H9 (cell line): ENCODE measurements around the gene NRIP3. TPM values are rescaled to one million over a fixed set of nuclear protein-coding genes. Genes with fewer than 3 reads are reported as not detected.

Source experiments
- DNase-seq: peaks from one replicate; pipeline ENCODE4 v3.0.0-alpha.2; 2017
- H2AFZ ChIP-seq: one replicate; pipeline ENCODE4 v1.6.1; 2013; ENCODE audit warnings: mild to moderate bottlenecking, low read length, control low read depth, moderate library complexity
- H2AK5ac ChIP-seq: 2 replicates; pipeline ENCODE4 v1.6.1; 2013; ENCODE audit warnings: low read length, control low read depth, mixed read lengths; ENCODE audit not compliant: insufficient read length
- H2BK120ac ChIP-seq: one replicate; pipeline ENCODE4 v1.6.1; 2013; ENCODE audit warnings: low read depth, mild to moderate bottlenecking, low read length, control low read depth, inconsistent platforms; ENCODE audit not compliant: poor library complexity, severe bottlenecking
- H2BK12ac ChIP-seq: 2 replicates; pipeline ENCODE4 v1.6.1; 2013; ENCODE audit warnings: low read length, control low read depth, mixed read lengths, low read depth; ENCODE audit not compliant: insufficient read length
- H2BK15ac ChIP-seq: 2 replicates; pipeline ENCODE4 v1.6.1; 2013; ENCODE audit warnings: low read depth, low read length, control low read depth
- H2BK20ac ChIP-seq: one replicate; pipeline ENCODE4 v1.6.1; 2013; ENCODE audit warnings: low read depth, mild to moderate bottlenecking, low read length, control low read depth, inconsistent platforms; ENCODE audit not compliant: poor library complexity, severe bottlenecking
- H2BK5ac ChIP-seq: 2 replicates; pipeline ENCODE4 v1.6.1; 2013; ENCODE audit warnings: low read length, control low read depth, mixed read lengths; ENCODE audit not compliant: insufficient read length
- H3K14ac ChIP-seq: 2 replicates; pipeline ENCODE4 v1.6.1; 2013; ENCODE audit warnings: low read length, control low read depth; ENCODE audit not compliant: insufficient read depth
- H3K18ac ChIP-seq: 2 replicates; pipeline ENCODE4 v1.6.1; 2013; ENCODE audit warnings: low read depth, mild to moderate bottlenecking, mixed read lengths, low read length, control low read depth; ENCODE audit not compliant: insufficient read length
- H3K23ac ChIP-seq: 2 replicates; pipeline ENCODE4 v1.6.1; 2013; ENCODE audit warnings: low read length, control low read depth, mixed read lengths, low read depth; ENCODE audit not compliant: insufficient read length
- H3K23me2 ChIP-seq: 2 replicates; pipeline ENCODE4 v1.6.1; 2013; ENCODE audit warnings: low read depth, mild to moderate bottlenecking, mixed read lengths, low read length, control low read depth; ENCODE audit not compliant: insufficient read length, poor library complexity, severe bottlenecking
- H3K27ac ChIP-seq: 2 replicates; pipeline ENCODE4 v1.5.1; 2013; ENCODE audit warnings: low read length, control low read depth, mixed read lengths, low read depth; ENCODE audit not compliant: insufficient read length
- H3K27me3 ChIP-seq: 2 replicates; pipeline ENCODE4 v1.6.1; 2013; ENCODE audit warnings: low read length, control low read depth, inconsistent platforms; ENCODE audit not compliant: insufficient read depth
- H3K4ac ChIP-seq: 2 replicates; pipeline ENCODE4 v1.6.1; 2013; ENCODE audit warnings: low read depth, mild to moderate bottlenecking, control low read depth, inconsistent platforms, low read length, moderate library complexity
- H3K4me1 ChIP-seq: 2 replicates; pipeline ENCODE4 v1.6.1; 2013; ENCODE audit warnings: low read length, control low read depth, inconsistent platforms; ENCODE audit not compliant: insufficient read depth
- H3K4me2 ChIP-seq: 2 replicates; pipeline ENCODE4 v1.6.1; 2013; ENCODE audit warnings: low read length, control low read depth, mixed read lengths; ENCODE audit not compliant: insufficient read length, insufficient read depth
- H3K56ac ChIP-seq: 2 replicates; pipeline ENCODE4 v1.6.1; 2013; ENCODE audit warnings: low read depth, mild to moderate bottlenecking, mixed read lengths, low read length, control low read depth; ENCODE audit not compliant: insufficient read length
- H3K79me1 ChIP-seq: 2 replicates; pipeline ENCODE4 v1.6.1; 2013; ENCODE audit warnings: low read depth, mild to moderate bottlenecking, moderate library complexity, low read length, control low read depth, inconsistent platforms; ENCODE audit not compliant: insufficient read depth, poor library complexity, severe bottlenecking
- H3K79me2 ChIP-seq: 2 replicates; pipeline ENCODE4 v1.6.1; 2013; ENCODE audit warnings: low read length, control low read depth, inconsistent platforms; ENCODE audit not compliant: insufficient read depth
- H3K9ac ChIP-seq: 2 replicates; pipeline ENCODE4 v1.6.1; 2013; ENCODE audit warnings: low read length, control low read depth, mixed read lengths; ENCODE audit not compliant: insufficient read length; ENCODE audit errors: extremely low read depth
- H3K9me3 ChIP-seq: one replicate; pipeline ENCODE4 v1.6.1; 2013; ENCODE audit warnings: low read depth, low read length, inconsistent platforms; ENCODE audit not compliant: control insufficient read depth
- H3T11ph ChIP-seq: one replicate; pipeline ENCODE4 v1.6.1; 2013; ENCODE audit warnings: mild to moderate bottlenecking, low read length, control low read depth, inconsistent platforms
- H4K20me1 ChIP-seq: one replicate; pipeline ENCODE4 v1.6.1; 2013; ENCODE audit not compliant: control insufficient read depth, insufficient read length, insufficient read depth
- H4K5ac ChIP-seq: 2 replicates; pipeline ENCODE4 v1.6.1; 2013; ENCODE audit warnings: low read depth, mild to moderate bottlenecking, mixed read lengths, low read length, control low read depth; ENCODE audit not compliant: insufficient read length
- H4K8ac ChIP-seq: replicated peaks from 2 replicates; pipeline ENCODE4 v1.6.1; 2013; ENCODE audit warnings: low read length, control low read depth, mixed read lengths, low read depth; ENCODE audit not compliant: insufficient read length
- H4K91ac ChIP-seq: 2 replicates; pipeline ENCODE4 v1.6.1; 2013; ENCODE audit warnings: low read depth, mild to moderate bottlenecking, moderate library complexity, mixed read lengths, low read length, control low read depth; ENCODE audit not compliant: insufficient read length
- H3K27ac Mint-ChIP-seq, 3 experiments: 2 replicates in 2 of 3; 3 replicates in 1 of 3; pipeline ENCODE4 v1.8.0; 2020 to 2021; ENCODE audit warnings: mixed read lengths in 3 of 3, mild to moderate bottlenecking in 1 of 3, moderate library complexity in 1 of 3
- H3K27me3 Mint-ChIP-seq: 2 replicates; pipeline ENCODE4 v1.8.0; 2021; ENCODE audit warnings: low read depth, mild to moderate bottlenecking, moderate library complexity, mixed read lengths
- H3K36me3 Mint-ChIP-seq, 3 experiments: 2 replicates in 2 of 3; 3 replicates in 1 of 3; pipeline ENCODE4 v1.8.0; 2020 to 2021; ENCODE audit warnings: low read depth in 3 of 3, mixed read lengths in 3 of 3; ENCODE audit not compliant: insufficient read depth in 1 of 3
- H3K4me1 Mint-ChIP-seq, 2 experiments: 2 replicates each; pipeline ENCODE4 v1.8.0; 2020; ENCODE audit warnings: mixed read lengths in 2 of 2
- H3K4me3 Mint-ChIP-seq, 2 experiments: 2 replicates in 1 of 2; 3 replicates in 1 of 2; pipeline ENCODE4 v1.8.0; 2020 to 2021; ENCODE audit warnings: mild to moderate bottlenecking in 2 of 2, mixed read lengths in 2 of 2, moderate library complexity in 1 of 2
- H3K9me3 Mint-ChIP-seq, 2 experiments: 2 replicates in 1 of 2; 3 replicates in 1 of 2; pipeline ENCODE4 v1.8.0; 2020; ENCODE audit warnings: mild to moderate bottlenecking in 2 of 2, mixed read lengths in 2 of 2, moderate library complexity in 1 of 2
- WGBS: extraction: QIAGEN DNeasy Blood & Tissue Kit; methylation state at CpG from one replicate; pipeline ENCODE4 v1.1.7; 2013; ENCODE audit warnings: missing lambda C conversion rate, low lambda C conversion rate, mixed read lengths; ENCODE audit not compliant: insufficient read length; ENCODE audit errors: extremely low coverage; 5-methylcytosine and 5-hydroxymethylcytosine counted together
- total RNA-seq: library from RNA; stranded (reverse); gene quantifications from 2 replicates; pipeline ENCODE4 v1.2.1, GENCODE V29; 2021
- TF ChIP-seq, protein P1 (sequence below): fragments of 200-600 bp; sonication (generic); conservative IDR thresholded peaks from 3 replicates; pipeline ENCODE4 v1.8.0; 2021; ENCODE audit warnings: antibody characterized with exemption, mild to moderate bottlenecking

Gene NRIP3
- total RNA-seq, 1 experiment from 2014 or later = 4.2 TPM

DNA sequence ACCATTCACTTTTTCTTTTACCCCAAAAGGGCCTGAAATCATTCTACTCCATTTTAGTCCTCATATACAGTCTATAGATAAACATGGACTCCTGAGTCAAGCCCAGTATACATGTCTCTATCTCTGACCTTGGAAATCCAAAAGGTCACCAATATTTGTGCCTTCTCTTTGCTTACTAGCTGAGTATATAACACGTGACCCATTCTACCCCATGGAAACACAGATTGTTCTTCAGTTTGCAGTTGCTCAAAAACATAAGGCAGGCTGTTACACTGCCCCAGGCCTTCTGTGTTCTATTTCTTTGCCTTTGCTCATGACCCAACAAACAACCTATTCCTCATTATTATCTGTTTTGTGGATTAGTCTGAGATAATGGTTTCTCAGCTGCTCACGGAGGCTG, 5.8 kb downstream of the NRIP3 start:
- no peaks in the 10 kb centered on the region for H3K36me3 Mint-ChIP-seq
- H3K9me3 Mint-ChIP-seq = no peaks in the 10 kb centered on the region
- H2BK120ac ChIP-seq = no peak overlapping the region
- H2BK12ac ChIP-seq = no peak overlapping the region
- peaks cover under 1 to 6% of the 10 kb centered on the region in 2 experiments for H3K4me1 Mint-ChIP-seq
- H3T11ph ChIP-seq = no peak overlapping the region
- H3K9me3 ChIP-seq = no peaks in the 10 kb centered on the region
- no peak overlapping the region for H3K9ac ChIP-seq
- no peak overlapping the region for H2BK15ac ChIP-seq
- H3K79me2 ChIP-seq = no peaks in the 10 kb centered on the region
- H3K27me3 ChIP-seq = peaks cover 8% of the 10 kb centered on the region
- no peak overlapping the region for H3K27ac Mint-ChIP-seq
- H3K23me2 ChIP-seq = peaks cover under 1% of the 10 kb centered on the region
- H3K23ac ChIP-seq = no peak overlapping the region
- no peaks in the 10 kb centered on the region for H3K79me1 ChIP-seq
- H3K14ac ChIP-seq = no peak overlapping the region
- H3K4me1 ChIP-seq = no peaks in the 10 kb centered on the region
- no peak overlapping the region for H2BK5ac ChIP-seq
- H4K8ac ChIP-seq = no peak overlapping the region
- H3K27ac ChIP-seq = no peak overlapping the region
- WGBS = no CpG with 5 or more reads among the region's 2 CpGs
- H3K56ac ChIP-seq = no peak overlapping the region
- TF ChIP-seq, protein P1, sequence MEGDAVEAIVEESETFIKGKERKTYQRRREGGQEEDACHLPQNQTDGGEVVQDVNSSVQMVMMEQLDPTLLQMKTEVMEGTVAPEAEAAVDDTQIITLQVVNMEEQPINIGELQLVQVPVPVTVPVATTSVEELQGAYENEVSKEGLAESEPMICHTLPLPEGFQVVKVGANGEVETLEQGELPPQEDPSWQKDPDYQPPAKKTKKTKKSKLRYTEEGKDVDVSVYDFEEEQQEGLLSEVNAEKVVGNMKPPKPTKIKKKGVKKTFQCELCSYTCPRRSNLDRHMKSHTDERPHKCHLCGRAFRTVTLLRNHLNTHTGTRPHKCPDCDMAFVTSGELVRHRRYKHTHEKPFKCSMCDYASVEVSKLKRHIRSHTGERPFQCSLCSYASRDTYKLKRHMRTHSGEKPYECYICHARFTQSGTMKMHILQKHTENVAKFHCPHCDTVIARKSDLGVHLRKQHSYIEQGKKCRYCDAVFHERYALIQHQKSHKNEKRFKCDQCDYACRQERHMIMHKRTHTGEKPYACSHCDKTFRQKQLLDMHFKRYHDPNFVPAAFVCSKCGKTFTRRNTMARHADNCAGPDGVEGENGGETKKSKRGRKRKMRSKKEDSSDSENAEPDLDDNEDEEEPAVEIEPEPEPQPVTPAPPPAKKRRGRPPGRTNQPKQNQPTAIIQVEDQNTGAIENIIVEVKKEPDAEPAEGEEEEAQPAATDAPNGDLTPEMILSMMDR = no peak
- H2AK5ac ChIP-seq = no peak overlapping the region
- no peak overlapping the region for H4K5ac ChIP-seq
- H4K20me1 ChIP-seq = no peaks in the 10 kb centered on the region
- H3K18ac ChIP-seq = no peak overlapping the region
- H3K27me3 Mint-ChIP-seq = peaks cover 29% of the 10 kb centered on the region
- no peak for DNase-seq
- H3K4ac ChIP-seq = no peak overlapping the region
- H2AFZ ChIP-seq = no peak overlapping the region
- H4K91ac ChIP-seq = no peak overlapping the region
- H3K4me2 ChIP-seq = no peak overlapping the region
- H3K4me3 Mint-ChIP-seq = no peak overlapping the region
- no peak overlapping the region for H2BK20ac ChIP-seq
